Activated CD4-positive, CD25-positive, alpha-beta regulatory T cell treated with anti-CD3 and anti-CD28 coated beads, Interleukin-2, amount 50 U/mL, for 16 hours (primary cell): ENCODE measurements around the gene LBR.

ENCODE experiments used
- DNase-seq: peaks from one replicate; pipeline ENCODE4 v3.0.0-alpha.2; 2020; ENCODE audit warnings: low read depth, low spot score

LBR gene

GRCh38 chr1:225446595-225446960 lies 18.7 kb upstream of the LBR start:
- DNase-seq, result no peak

GRCh38 chr1:225445639-225446594 lies 18.1 kb upstream of the LBR start:
- no peak for DNase-seq

GRCh38 chr1:225442123-225442505 lies 14.3 kb upstream of the LBR start:
- DNase-seq, result no peak

- no peak for DNase-seq
These were observed 13.7 kb upstream of the LBR start for GRCh38 chr1:225441314-225442122.

GRCh38 chr1:225440380-225441221 lies 12.8 kb upstream of the LBR start:
- DNase-seq, result no peak

GRCh38 chr1:225437710-225438437 lies 10.0 kb upstream of the LBR start:
- DNase-seq, result no peak

GRCh38 chr1:225435957-225436392 lies 8.1 kb upstream of the LBR start:
- DNase-seq, result no peak

GRCh38 chr1:225435487-225435886 lies 7.6 kb upstream of the LBR start:
- no peak for DNase-seq

- no peak for DNase-seq
These were observed 7.2 kb upstream of the LBR start for GRCh38 chr1:225435076-225435475.

- DNase-seq, result no peak
These were observed 6.2 kb upstream of the LBR start for GRCh38 chr1:225434046-225434445.

- DNase-seq, result no peak
These were observed 3.4 kb upstream of the LBR start for GRCh38 chr1:225431081-225431863.

- no peak for DNase-seq
These were observed 2.5 kb upstream of the LBR start for GRCh38 chr1:225430301-225430700.

- DNase-seq, result no peak
These were observed 1.1 kb upstream of the LBR start for GRCh38 chr1:225428881-225429455.

GRCh38 chr1:225428068-225428880 lies 436 bp upstream of the LBR start:
- DNase-seq, result peak; percentile 89

- DNase-seq, result no peak
These were observed 1.2 kb downstream of the LBR start for GRCh38 chr1:225426395-225427234.

GRCh38 chr1:225425201-225425786 lies 2.5 kb downstream of the LBR start:
- no peak for DNase-seq

- no peak for DNase-seq
These were observed 3.2 kb downstream of the LBR start for GRCh38 chr1:225424562-225425200.
